Islet precursor cell (in vitro differentiated cells): ENCODE data around the gene NDUFS4.
"Not testable (repeated sequence)": the region's sequence is repeated elsewhere in the genome, so short reads cannot be mapped to it uniquely, and the experiment has no call there.

Experiments used
- DNase-seq: peaks from one replicate; pipeline ENCODE4 v3.0.0-alpha.2; 2018

NDUFS4 gene

GRCh38 chr5:53671447-53671846 lies 111.0 kb downstream of the NDUFS4 start:
- DNase-seq = no peak

DNA sequence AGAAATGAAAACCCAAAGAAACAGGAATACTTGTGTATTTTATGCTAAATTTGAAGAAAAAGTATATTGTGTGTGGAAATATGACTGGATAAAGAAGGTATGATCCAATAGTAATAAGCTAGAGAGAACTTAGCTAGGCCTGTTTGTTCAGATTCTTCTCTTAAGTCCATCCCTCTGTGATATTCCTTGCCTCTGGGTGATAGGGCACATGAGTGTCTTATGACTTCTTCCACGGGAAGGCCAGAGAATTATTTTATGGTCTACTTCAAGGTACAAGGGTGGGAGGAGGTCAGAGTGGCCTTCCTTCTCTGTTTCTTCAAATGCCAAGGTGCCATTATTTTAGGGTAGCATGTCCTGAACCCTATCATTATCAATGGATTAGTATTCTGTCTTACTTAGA lies 113.7 kb downstream of the NDUFS4 start:
- no peak for DNase-seq

DNA sequence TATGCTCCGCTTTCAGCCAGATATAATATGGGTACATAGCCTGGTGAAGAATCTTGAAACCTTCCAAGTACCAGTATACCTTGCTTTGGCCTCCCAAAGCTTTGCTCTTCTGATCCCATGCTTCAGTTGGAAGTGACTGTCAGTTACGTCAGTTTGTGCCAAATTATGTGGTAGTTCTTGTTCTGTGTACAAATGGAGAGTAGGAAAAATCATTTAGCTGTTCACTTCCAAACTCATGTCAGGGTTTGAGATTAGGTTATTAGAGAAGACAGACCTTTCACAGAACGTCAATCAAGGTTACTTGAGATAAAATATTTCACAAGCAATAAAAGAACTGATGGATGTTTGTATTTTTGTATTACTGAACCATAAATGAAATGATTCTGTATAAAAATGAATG lies 117.2 kb downstream of the NDUFS4 start:
- no peak for DNase-seq

DNA sequence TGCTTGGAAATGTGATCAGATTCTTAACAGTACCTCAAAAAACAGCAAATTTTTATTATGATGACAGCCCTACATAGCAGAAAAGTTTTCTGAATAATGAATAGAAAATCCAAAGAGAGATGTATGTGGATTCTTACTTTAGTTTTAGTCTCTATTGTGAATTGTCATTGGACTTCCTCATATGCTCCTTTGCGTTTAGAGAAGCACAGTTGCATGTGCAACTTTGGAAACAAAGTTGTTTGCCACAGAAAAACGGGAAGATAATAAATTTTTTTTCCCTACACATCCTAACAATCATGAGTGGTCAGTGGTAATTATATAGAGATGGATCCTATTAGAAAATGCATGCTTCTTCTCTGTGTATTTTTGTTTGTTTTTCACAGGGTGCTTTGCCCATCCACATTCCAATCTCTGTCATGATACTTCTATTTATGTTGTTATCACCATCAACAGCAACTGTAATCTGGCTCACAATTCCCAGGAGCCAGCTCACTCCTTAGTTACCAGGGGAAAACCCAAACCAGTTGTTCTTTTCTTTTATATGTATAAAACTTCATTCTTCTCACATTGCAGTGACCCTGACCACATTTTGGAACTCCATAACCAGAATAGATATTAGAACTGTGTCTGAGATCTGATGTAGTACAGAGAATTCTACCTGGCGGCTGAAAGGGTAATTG lies 118.7 kb downstream of the NDUFS4 start:
- DNase-seq = no peak

GRCh38 chr5:53681079-53681478 lies 120.6 kb downstream of the NDUFS4 start:
- no peak for DNase-seq

GRCh38 chr5:53691014-53691413 lies 130.6 kb downstream of the NDUFS4 start:
- DNase-seq = no peak

DNA sequence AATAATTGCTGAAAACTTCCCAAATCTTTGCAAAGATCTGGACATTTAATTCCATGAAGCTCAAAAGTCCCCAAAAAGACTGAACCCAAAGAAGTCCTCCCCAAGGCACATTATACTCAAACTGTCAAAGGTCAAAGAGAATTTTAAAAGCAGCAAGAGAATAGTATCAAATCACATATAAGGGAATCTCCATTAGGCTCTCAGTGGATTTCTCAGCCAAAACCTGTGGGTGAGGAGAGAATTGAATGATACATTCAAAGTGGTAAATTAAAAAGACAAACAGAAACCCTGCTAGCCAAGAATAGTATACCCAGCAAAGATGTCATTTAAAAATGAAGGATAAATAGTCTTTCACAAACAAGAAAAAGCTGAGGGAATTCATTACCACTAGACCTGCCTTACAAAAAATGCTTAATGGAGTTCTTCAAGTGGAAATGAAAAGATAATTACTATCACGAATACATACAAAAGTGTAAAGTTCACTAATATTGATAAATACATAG lies 134.1 kb downstream of the NDUFS4 start:
- no peak for DNase-seq

DNA sequence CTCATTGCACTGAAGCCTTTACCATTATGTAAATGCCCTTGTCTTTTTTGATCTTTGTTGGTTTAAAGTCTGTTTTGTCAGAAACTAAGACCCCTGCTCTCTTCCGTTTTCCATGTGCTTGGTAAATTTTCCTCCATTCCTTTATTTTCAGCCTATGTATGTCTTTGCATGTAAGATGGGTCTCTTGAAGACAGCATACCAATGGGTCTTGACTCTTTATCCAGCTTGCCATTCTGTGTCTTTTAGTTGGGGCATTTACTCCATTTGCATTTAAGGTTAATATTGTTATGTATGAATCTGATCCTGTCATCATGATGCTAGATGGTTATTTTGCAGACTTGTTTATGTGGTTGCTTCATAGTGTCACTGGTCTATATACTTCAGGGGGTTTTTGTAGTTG lies 150.0 kb downstream of the NDUFS4 start:
- DNase-seq = not testable (repeated sequence)

DNA sequence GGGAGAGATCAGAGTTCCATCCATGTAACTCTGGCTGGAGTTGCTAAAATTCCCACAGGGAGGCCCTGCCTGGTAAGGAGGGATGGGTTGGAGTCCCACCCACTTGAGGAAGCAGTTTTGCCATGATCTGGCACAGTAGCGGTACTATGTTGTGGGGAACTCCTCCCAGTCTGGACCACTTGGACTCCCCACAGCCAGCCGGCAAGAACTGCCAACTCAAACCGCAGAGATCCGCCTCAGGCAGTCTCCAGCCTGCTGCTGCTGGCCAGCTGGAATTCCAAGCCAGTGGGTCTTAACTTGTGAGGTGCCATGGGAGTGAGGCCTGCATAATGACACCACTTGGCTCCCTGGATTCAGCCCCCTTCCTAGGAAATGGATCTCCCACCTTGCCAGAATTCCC lies 151.9 kb downstream of the NDUFS4 start:
- no peak for DNase-seq

DNA sequence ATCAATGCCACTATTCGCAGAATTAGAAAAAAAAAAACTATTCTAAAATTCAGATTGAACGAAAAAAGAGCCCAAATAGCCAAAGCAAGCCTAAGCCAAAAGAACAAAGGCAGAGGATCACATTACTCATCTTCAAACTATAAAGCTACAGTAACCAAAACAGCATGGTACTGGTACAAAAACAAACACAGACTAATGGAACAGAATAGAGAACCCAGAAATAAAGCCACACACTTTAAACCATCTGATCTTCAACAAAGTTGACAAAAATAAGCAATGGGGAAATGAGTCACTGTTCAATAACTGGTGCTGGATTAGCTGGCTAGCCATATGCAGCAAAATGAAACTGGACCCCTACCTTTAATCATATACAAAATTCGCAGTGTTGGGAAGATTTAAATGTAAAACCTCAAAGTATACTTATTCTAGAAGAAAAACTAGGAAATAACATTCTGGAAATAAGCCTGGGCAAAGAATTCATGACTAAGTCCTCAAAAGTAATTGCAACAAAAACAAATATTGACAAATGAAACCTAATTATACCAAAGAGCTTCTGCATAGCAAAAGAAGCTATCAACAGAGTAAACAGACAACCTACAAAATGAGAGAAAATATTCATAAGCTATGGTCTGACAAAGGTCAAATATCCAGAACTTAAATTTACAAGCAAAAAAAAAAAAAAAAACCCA lies 153.7 kb downstream of the NDUFS4 start:
- DNase-seq = no peak

GRCh38 chr5:53714667-53715010 lies 154.2 kb downstream of the NDUFS4 start:
- DNase-seq = no peak

- no peak for DNase-seq
Observed at GRCh38 chr5:53726121-53726520, 165.7 kb downstream of the NDUFS4 start.

- DNase-seq = no peak
Observed at GRCh38 chr5:53730943-53731342, 170.5 kb downstream of the NDUFS4 start.
